Limb (tissue), 2 donors: ENCODE measurements around the gene RABGAP1L.
"Not testable (repeated sequence)": the region's sequence is repeated elsewhere in the genome, so short reads cannot be mapped to it uniquely, and the experiment has no call there.

ENCODE experiments used
- DNase-seq, 2 donors: peaks; one replicate each; pipeline ENCODE4 v3.0.0-alpha.2; 2016; ENCODE audit errors: extremely low spot score in 2 of 2

RABGAP1L gene

GRCh38 chr1:174289644-174290310 is 130.5 kb downstream of the RABGAP1L start:
- no peak for DNase-seq

DNA sequence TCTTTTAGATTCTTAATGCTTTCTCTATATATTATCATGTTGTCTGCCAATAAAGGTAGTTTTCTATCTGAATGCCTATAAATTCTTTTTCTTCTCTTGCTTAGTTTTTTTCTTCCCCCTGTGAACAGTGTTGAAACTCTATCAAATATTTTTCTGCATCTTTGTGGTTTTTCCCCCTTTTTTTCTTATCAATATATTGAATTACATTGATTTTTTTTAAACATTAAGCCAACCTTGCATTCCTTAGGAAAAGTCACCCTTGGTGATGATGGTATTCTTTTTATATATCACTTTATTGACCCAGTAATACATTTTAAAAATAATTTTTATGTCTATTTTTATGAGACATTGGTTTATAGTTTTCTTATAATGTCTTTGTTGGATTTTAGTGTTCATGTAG is 131.7 kb downstream of the RABGAP1L start:
- DNase-seq, result no peak

- no peak for DNase-seq
Observed at GRCh38 chr1:174296309-174296708, 137.0 kb downstream of the RABGAP1L start.

DNA sequence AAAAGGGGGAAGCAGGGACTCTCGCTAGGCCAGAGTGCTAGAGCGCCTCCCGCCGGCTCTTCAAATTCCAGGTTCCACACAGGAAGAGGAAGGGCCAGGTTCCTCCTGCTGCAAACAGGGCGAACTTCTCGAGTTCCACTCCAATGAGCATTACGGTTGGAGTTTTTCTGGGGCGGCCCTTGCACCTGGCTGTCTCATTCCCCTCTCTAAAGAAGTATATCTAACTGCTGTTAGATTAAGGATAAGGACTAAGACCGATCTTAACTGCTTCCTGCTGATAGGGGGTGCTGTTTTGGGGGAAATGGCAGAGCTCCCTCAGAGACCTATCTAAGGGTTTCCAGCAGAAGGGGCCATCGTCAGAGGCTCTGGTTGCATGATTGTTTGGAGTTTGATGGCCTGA is 138.0 kb downstream of the RABGAP1L start:
- DNase-seq, result no peak

- no peak for DNase-seq
Observed at GRCh38 chr1:174301295-174302077, 142.2 kb downstream of the RABGAP1L start.

DNA sequence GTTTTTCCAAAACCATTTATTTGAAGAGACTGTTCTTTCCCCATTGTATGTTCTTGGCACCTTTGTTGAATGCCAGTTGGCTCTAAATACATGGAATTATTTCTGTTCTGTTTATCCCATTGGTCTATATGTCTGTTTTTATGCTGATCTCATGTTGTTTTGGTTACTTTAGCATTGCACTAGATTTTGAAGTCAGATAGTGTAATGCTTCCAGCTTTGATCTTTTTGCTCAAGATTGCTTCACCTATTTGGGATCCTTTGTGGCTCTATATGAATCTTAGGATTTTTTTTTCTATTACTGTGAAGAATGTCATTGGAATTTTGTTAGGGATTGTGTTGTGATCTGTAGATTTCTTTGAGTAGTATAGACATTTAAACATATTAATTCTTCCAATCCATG is 149.3 kb downstream of the RABGAP1L start:
- no peak for DNase-seq

DNA sequence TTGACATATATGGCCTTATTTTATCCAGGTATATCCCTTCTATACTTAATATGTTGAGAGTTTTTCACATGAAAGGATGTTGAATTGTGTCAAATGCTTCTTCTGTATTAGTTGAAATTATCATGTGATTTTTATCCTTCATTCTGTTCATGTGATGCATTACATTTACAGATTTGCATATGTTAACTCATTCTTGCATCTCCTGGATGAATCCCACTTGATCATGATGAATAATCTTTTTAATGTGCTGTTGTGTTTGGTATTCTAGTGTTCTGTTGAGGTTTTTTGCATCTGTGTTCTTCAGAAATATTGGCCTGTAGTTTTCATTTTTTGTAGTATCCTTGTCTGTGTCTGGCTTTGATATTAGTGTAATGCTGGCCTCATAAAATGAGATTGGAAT is 150.2 kb downstream of the RABGAP1L start:
- no peak for DNase-seq

DNA sequence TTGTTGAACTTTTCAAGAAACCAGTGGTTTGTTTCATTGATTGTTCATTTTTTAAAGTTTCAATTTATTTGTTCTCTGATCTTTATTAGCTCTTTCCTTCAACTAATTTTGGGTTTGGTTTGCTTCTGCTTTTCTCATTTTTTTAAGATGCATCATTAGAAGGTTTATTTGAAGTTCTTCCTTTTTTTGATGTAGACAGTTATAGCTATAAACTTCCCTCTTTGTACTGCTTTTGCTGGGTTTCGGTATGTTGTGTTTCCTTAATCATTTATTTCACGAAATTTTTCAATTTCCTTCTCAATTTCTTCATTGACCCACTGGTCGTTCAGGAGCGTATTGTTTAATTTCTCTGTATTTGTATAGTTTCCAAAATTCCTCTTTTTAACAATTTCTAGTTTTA is 155.1 kb downstream of the RABGAP1L start:
- no peak for DNase-seq

- no peak for DNase-seq
Observed at GRCh38 chr1:174315239-174315638, 155.9 kb downstream of the RABGAP1L start.

DNA sequence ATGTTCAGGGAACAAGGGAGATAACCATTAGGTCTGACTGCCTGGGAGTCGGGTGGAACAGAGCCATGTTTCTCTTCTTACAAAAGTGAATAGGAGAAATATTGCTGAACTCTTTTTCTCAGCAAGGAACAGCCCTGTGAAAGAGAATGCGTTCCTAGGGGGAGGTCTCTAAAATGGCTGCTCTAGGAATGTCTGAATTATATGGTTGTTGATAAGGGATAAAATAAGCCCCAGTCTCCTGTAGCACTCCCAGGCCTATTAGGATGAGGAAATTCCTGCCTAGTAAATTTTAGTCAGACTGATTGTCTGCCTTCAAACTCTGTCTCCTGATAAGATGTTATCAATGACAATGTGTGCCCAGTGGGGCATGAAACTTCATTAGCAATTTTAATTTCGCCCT is 161.6 kb downstream of the RABGAP1L start:
- DNase-seq, result not testable (repeated sequence)

GRCh38 chr1:174322202-174322862 is 163.0 kb downstream of the RABGAP1L start:
- DNase-seq, result no peak

DNA sequence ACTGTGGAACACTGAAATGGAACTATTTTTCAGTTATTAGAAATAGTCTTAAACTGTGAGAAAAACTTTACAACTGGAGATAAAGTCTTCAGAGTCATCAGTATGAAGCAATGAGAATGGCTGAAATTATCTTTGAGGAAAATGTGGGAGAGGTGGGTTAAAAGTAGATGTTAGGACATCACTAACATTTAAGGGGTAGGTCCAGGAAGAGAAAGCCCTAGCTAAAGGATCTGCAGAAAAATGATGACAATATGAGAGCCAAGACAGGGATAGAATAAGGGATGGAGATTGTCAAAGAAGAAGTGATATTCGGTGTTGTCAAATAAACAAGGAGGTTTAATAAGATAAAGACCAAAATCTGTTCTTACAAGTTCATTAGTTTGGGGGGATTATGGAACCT is 165.2 kb downstream of the RABGAP1L start:
- no peak for DNase-seq

GRCh38 chr1:174324939-174325338 is 165.6 kb downstream of the RABGAP1L start:
- no peak for DNase-seq

- DNase-seq, result no peak
Observed at GRCh38 chr1:174326278-174326677, 167.0 kb downstream of the RABGAP1L start.

- no peak for DNase-seq
Observed at GRCh38 chr1:174333437-174333836, 174.1 kb downstream of the RABGAP1L start.

DNA sequence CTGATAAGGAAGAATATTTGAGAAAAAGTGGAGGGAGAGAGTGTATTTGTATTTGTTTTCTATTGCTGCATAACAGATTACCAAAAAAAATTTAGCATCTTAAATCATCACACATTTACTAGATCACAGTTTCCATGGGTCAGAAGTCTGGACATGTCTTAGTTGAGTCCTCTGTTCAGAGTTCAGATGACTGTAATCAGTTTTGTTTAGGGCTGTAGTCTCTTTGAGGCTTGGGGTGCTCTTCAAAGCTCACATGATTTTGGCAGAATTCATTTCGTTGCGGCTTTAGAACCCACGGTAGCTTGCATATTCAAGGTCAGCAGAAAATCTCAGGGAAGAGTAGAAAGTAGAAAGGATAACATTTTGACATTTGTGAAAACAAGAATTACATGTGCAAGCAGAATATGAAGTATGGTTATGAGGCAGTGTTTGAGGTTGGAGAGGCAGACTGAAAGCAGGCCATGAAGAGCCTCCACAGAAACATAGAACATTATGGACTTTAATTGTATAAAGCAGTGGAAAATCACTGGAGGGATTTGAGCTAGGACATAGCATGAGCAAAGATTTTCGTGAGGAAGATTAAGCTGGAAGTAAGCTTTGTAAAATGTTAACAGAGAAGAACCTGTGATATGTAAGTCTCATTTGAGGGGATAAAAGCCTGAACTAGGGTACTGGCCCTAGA is 177.8 kb downstream of the RABGAP1L start:
- DNase-seq, result no peak

DNA sequence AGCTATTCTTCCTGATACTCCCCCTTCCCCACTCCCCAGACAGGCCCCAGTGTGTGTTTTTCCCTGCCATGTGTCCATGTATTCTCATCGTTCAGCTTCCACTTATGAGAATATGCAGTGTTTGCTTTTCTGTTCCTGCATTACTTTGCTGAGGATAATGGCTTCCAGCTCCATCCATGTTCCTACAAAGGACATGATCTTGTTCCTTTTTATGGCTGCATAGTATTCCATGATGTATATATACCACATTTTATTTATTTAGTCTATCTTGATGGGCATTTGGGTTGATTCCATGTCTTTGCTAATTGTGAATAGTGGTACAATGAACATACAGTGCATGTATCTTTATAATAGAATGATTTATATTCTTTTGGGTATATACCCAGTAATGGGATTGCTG is 181.1 kb downstream of the RABGAP1L start:
- not testable (repeated sequence) for DNase-seq

- no peak for DNase-seq
Observed at GRCh38 chr1:174344162-174344561, 184.8 kb downstream of the RABGAP1L start.

DNA sequence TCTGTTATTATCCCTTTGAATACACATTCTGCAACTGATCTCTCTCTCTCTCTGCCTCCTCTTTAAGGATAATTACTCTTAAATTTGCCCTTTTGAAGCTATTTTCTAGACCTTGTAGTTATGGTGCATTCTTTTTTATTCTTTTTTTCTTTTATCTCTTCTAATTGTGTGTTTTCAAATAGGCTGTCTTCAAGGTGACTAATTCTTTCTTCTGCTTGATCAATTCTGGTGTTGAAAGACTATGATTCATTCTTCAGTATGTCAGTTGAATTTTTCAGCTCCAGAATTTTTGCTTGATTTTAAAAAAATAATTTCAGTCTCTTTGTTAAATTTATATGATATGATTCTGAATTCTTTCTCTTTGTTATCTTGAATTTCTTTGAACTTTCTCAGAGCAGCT is 192.8 kb downstream of the RABGAP1L start:
- DNase-seq, result no peak

GRCh38 chr1:174352883-174353608 is 193.7 kb downstream of the RABGAP1L start:
- no peak for DNase-seq

- no peak for DNase-seq
Observed at GRCh38 chr1:174358344-174358743, 199.0 kb downstream of the RABGAP1L start.
